CD8-positive, alpha-beta memory T cell (primary cell): ENCODE measurements around the gene ZNF618. TPM values are rescaled to one million over a fixed set of nuclear protein-coding genes. Genes with fewer than 3 reads are reported as not detected.

Source experiments
- CTCF ChIA-PET: fragments of 350-600 bp; sonication (Branson Sonifier 250); formaldehyde crosslinking; loops from one replicate; lab custom pipeline; 2021; ENCODE audit warnings: antibody characterized with exemption; lab: Charles Lee
- POLR2A ChIA-PET: fragments of 350-600 bp; sonication (Branson Sonifier 250); formaldehyde crosslinking; loops from one replicate; lab custom pipeline; 2021; ENCODE audit warnings: antibody characterized with exemption; lab: Charles Lee
- DNase-seq, 5 donors: peaks; one replicate each; pipeline versions ENCODE4 v3.0.0 to v3.0.0-alpha.2; 2020 to 2022; ENCODE audit warnings: mixed read lengths in 1 of 5
- H3K27ac ChIP-seq: one replicate; pipeline ENCODE4 v1.7.0; 2013; ENCODE audit warnings: low read depth, mild to moderate bottlenecking, low read length, moderate library complexity
- H3K27me3 ChIP-seq: 2 replicates; pipeline ENCODE4 v1.7.0; 2013; ENCODE audit warnings: low read length, mild to moderate bottlenecking; ENCODE audit not compliant: insufficient read depth, poor library complexity, severe bottlenecking
- H3K36me3 ChIP-seq: 2 replicates; pipeline ENCODE4 v1.7.0; 2013; ENCODE audit warnings: mild to moderate bottlenecking, low read length, moderate library complexity; ENCODE audit not compliant: insufficient read depth
- H3K4me1 ChIP-seq: 2 replicates; pipeline ENCODE4 v1.7.0; 2013; ENCODE audit warnings: mild to moderate bottlenecking, low read length, moderate library complexity; ENCODE audit not compliant: insufficient read depth
- H3K4me3 ChIP-seq: 2 replicates; pipeline ENCODE4 v1.7.0; 2013; ENCODE audit warnings: mild to moderate bottlenecking, low read length
- H3K9me3 ChIP-seq: 2 replicates; pipeline ENCODE4 v1.7.0; 2013; ENCODE audit warnings: mild to moderate bottlenecking, low read length
- H3K27ac Mint-ChIP-seq, 8 donors: one replicate each; pipeline ENCODE4 v1.8.0; 2020 to 2021; ENCODE audit warnings: mixed read lengths in 8 of 8, mild to moderate bottlenecking in 6 of 8, inconsistent platforms in 3 of 8, moderate library complexity in 3 of 8
- H3K27me3 Mint-ChIP-seq, 2 donors: one replicate each; pipeline ENCODE4 v1.8.0; 2020 to 2021; ENCODE audit warnings: mixed read lengths in 2 of 2, mild to moderate bottlenecking in 1 of 2, moderate library complexity in 1 of 2
- H3K36me3 Mint-ChIP-seq, 3 donors: one replicate each; pipeline ENCODE4 v1.8.0; 2020 to 2021; ENCODE audit warnings: mixed read lengths in 3 of 3, inconsistent platforms in 1 of 3, mild to moderate bottlenecking in 1 of 3
- H3K4me1 Mint-ChIP-seq, 3 donors: one replicate each; pipeline ENCODE4 v1.8.0; 2020 to 2021; ENCODE audit warnings: mixed read lengths in 3 of 3, inconsistent platforms in 1 of 3, mild to moderate bottlenecking in 1 of 3
- H3K4me3 Mint-ChIP-seq, 7 donors: one replicate each; pipeline ENCODE4 v1.8.0; 2020 to 2021; ENCODE audit warnings: mixed read lengths in 7 of 7, mild to moderate bottlenecking in 6 of 7, moderate library complexity in 4 of 7, inconsistent platforms in 2 of 7
- H3K9me3 Mint-ChIP-seq, 5 donors: one replicate each; pipeline ENCODE4 v1.8.0; 2020 to 2022; ENCODE audit warnings: mixed read lengths in 5 of 5, mild to moderate bottlenecking in 3 of 5, moderate library complexity in 2 of 5, inconsistent platforms in 1 of 5
- polyA plus RNA-seq: library from polyadenylated mRNA; unstranded; fragments of 300-500 nt; fragmentation: Illumina TruSeq; gene quantifications from one replicate; pipeline ENCODE4 v1.2.3, GENCODE V29; 2021
- total RNA-seq, 2 experiments: library from RNA; stranded (reverse); gene quantifications; one replicate each; pipeline ENCODE4 v1.2.3, GENCODE V29; 2021

Gene ZNF618
- total and polyA plus RNA-seq, 3 experiments from 2014 or later: 0.55 to 1.2 (median 0.57) TPM

DNA sequence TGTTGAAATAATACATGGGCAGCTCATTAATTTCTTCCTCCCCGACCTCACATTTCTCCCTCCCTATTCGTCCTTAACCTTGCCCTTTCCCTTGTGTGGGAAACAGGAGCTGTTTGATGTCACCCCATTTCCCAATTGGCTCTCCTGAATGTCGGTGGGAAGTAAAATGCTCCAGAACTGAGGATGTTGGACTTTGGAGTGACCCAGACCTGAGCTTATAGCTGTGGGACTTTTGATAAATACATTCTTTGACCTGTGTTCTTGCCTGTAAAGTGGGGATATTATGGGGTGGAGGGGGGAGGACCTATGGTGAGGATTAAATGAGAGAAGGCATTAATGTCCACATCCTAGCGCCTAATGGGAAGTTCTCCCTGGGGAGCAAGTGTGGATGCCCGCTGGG lies 91.3 kb downstream of the ZNF618 start:
- Histone ChIP-seq H3K9me3 (no peaks in the 10 kb centered on the region), H3K4me1 (no peaks in the 10 kb centered on the region), H3K4me3 (no peak overlapping the region), H3K36me3 (no peaks in the 10 kb centered on the region), H3K27ac (no peak overlapping the region), H3K27me3 (no peaks in the 10 kb centered on the region)
- H3K27ac Mint-ChIP-seq: no peak overlapping the region
- POLR2A ChIA-PET: no interaction called here
- no peak overlapping the region for H3K4me3 Mint-ChIP-seq
- H3K9me3 Mint-ChIP-seq: no peaks in the 10 kb centered on the region
- no peaks in the 10 kb centered on the region for H3K36me3 Mint-ChIP-seq
- no peak for DNase-seq
- CTCF ChIA-PET: no interaction called here
- peaks cover 3 to 4% of the 10 kb centered on the region in 2 donors for H3K27me3 Mint-ChIP-seq
- no peaks in the 10 kb centered on the region for H3K4me1 Mint-ChIP-seq

DNA sequence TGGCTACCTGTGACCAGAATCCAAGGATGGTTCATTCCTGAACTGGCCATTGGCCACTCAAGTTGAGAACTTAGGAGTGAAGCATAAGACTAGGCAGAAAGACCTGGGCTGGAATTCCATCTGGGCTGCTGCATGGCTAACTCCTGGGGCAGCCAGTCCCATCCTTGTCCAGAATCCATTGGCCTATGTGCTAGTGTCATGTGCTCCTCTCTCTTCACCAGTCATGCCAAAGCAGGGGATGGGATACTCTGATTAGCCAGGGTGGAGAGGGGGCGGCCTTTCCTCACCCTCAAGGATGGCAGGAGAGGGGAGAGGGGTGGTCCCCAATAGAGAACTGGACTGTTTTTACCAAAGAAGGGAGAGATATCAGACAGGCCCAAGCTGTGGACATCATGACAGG lies 93.2 kb downstream of the ZNF618 start:
- no peaks in the 10 kb centered on the region for H3K4me1 ChIP-seq
- POLR2A ChIA-PET: no interaction called here
- Mint-ChIP-seq H3K27me3 (peaks cover 3 to 4% of the 10 kb centered on the region in 2 donors), H3K4me1 (no peaks in the 10 kb centered on the region), H3K36me3 (no peaks in the 10 kb centered on the region), H3K9me3 (no peaks in the 10 kb centered on the region), H3K4me3 (no peak overlapping the region), H3K27ac (no peak overlapping the region)
- no peak for DNase-seq
- no peak overlapping the region for H3K4me3 ChIP-seq
- CTCF ChIA-PET: no interaction called here
- no peak overlapping the region for H3K27ac ChIP-seq
- H3K9me3 ChIP-seq: no peaks in the 10 kb centered on the region
- H3K36me3 ChIP-seq: no peaks in the 10 kb centered on the region
- no peaks in the 10 kb centered on the region for H3K27me3 ChIP-seq

DNA sequence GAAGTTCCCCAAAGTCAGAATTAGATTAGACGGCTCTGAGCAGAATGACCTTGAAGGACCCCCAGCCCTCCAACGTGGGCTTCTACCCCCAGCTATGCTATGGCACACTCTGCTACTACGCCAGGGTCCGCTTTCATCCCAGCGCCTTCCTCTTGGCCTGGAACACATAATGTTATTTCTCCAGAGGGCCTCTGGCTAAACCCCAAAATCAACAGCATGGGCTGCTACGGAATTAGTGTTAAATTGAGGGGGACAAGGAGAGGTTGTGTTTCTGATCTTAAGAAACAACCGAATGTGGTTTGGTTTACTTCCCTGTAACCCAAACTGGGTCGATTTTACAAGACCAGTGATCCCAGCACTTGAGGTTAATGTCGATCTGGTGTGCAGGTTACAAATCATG lies 97.1 kb downstream of the ZNF618 start:
- POLR2A ChIA-PET: no interaction called here
- Mint-ChIP-seq H3K36me3 (no peaks in the 10 kb centered on the region), H3K4me1 (no peaks in the 10 kb centered on the region), H3K27me3 (no peaks in the 10 kb centered on the region), H3K27ac (no peak overlapping the region), H3K9me3 (no peaks in the 10 kb centered on the region), H3K4me3 (no peak overlapping the region)
- CTCF ChIA-PET: no interaction called here
- DNase-seq: no peak
- Histone ChIP-seq H3K27ac (no peak overlapping the region), H3K4me3 (no peak overlapping the region), H3K9me3 (no peaks in the 10 kb centered on the region), H3K4me1 (no peaks in the 10 kb centered on the region), H3K36me3 (no peaks in the 10 kb centered on the region), H3K27me3 (no peaks in the 10 kb centered on the region)

DNA sequence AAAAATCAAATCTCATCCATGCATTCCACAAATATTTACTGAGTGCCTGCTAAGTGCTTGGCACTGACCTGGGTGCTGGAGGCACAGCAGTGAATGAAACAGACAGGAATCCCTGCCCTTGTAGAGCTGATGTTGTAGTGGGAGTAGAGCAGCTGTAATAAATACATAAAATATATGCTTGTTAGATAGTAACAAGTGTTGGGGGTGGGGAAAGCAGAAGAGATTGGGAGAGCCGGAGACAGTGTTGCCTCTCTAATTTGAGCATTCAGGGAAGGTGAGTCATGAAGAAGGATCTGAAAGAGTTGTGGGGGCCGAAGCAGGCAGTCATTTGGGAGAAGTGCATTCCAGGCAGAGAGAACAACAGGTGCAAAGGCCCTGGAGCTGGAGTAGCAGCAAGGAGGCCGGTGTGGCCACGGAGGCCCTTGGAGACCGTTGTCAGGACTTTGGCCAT lies 97.9 kb downstream of the ZNF618 start:
- no peaks in the 10 kb centered on the region for H3K9me3 Mint-ChIP-seq
- ChIA-PET CTCF (no interaction called here), POLR2A (no interaction called here)
- H3K4me3 Mint-ChIP-seq: no peak overlapping the region
- Histone ChIP-seq H3K4me1 (no peaks in the 10 kb centered on the region), H3K36me3 (no peaks in the 10 kb centered on the region), H3K27me3 (no peaks in the 10 kb centered on the region), H3K9me3 (no peaks in the 10 kb centered on the region), H3K27ac (no peak overlapping the region), H3K4me3 (no peak overlapping the region)
- no peaks in the 10 kb centered on the region for H3K4me1 Mint-ChIP-seq
- H3K27ac Mint-ChIP-seq: no peak overlapping the region
- no peak for DNase-seq
- H3K36me3 Mint-ChIP-seq: no peaks in the 10 kb centered on the region
- no peaks in the 10 kb centered on the region for H3K27me3 Mint-ChIP-seq

DNA sequence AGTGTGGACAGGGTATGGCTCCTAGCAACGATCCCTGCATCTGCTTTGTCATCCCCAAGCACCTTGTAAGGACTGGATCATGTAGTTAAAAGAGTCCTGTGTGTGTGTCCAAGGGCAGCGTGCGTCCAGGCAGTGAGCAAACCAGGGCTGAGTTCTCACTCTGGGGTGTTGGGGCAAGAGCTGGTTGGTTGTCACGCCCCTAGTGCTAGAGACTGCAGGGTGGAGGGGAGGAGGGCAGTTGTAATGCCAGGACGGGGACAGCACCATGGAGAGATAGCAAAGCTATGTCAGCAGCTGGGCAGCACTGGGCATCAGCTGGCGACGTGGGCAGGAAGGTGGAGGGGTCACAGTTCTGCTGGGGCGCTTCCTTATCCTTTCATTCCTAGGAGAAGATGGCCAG lies 100.8 kb downstream of the ZNF618 start:
- H3K4me3 ChIP-seq: no peak overlapping the region
- Mint-ChIP-seq H3K4me3 (no peak overlapping the region), H3K4me1 (no peaks in the 10 kb centered on the region), H3K27ac (no peak overlapping the region), H3K36me3 (no peaks in the 10 kb centered on the region), H3K9me3 (no peaks in the 10 kb centered on the region), H3K27me3 (no peaks in the 10 kb centered on the region)
- CTCF ChIA-PET: no interaction called here
- DNase-seq: no peak
- no peaks in the 10 kb centered on the region for H3K4me1 ChIP-seq
- POLR2A ChIA-PET: no interaction called here
- no peaks in the 10 kb centered on the region for H3K27me3 ChIP-seq
- no peaks in the 10 kb centered on the region for H3K36me3 ChIP-seq
- H3K9me3 ChIP-seq: no peaks in the 10 kb centered on the region
- H3K27ac ChIP-seq: no peak overlapping the region

DNA sequence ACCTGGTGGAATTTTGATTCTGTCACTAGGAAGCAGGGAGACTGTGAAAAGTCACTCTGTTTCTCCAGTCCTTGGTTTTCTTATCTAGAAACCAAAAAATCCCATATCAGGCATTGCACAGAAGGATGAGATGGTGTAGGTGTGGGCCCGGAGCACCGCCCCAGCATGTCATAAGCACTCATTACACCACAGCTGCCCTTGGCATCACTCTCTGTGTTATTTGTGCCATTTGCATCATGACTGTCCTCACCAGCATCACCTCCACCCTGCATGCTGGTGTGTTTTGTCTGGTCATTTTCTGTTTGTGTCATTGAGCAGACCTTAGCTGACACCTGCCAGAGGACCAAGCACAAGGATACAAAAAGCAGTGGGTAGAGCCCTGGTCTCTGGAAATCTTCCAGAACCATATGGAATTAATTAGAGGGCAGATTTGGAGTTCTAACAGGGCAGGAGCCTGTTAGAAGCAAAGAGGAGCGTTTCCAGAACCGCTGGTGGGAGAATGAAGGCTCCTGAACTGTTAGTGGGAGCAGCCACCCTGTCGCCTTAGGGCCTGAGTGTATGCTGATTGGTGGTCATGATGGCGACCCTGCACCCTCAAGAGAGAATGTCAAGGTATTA lies 102.7 kb downstream of the ZNF618 start:
- CTCF ChIA-PET: no interaction called here
- no peaks in the 10 kb centered on the region for H3K9me3 Mint-ChIP-seq
- no peaks in the 10 kb centered on the region for H3K36me3 Mint-ChIP-seq
- no peaks in the 10 kb centered on the region for H3K27me3 Mint-ChIP-seq
- Histone ChIP-seq H3K9me3 (no peaks in the 10 kb centered on the region), H3K27ac (no peak overlapping the region), H3K4me3 (no peak overlapping the region), H3K36me3 (no peaks in the 10 kb centered on the region), H3K27me3 (no peaks in the 10 kb centered on the region), H3K4me1 (no peaks in the 10 kb centered on the region)
- H3K4me1 Mint-ChIP-seq: no peaks in the 10 kb centered on the region
- POLR2A ChIA-PET: no interaction called here
- H3K4me3 Mint-ChIP-seq: no peak overlapping the region
- H3K27ac Mint-ChIP-seq: no peak overlapping the region
- no peak for DNase-seq

DNA sequence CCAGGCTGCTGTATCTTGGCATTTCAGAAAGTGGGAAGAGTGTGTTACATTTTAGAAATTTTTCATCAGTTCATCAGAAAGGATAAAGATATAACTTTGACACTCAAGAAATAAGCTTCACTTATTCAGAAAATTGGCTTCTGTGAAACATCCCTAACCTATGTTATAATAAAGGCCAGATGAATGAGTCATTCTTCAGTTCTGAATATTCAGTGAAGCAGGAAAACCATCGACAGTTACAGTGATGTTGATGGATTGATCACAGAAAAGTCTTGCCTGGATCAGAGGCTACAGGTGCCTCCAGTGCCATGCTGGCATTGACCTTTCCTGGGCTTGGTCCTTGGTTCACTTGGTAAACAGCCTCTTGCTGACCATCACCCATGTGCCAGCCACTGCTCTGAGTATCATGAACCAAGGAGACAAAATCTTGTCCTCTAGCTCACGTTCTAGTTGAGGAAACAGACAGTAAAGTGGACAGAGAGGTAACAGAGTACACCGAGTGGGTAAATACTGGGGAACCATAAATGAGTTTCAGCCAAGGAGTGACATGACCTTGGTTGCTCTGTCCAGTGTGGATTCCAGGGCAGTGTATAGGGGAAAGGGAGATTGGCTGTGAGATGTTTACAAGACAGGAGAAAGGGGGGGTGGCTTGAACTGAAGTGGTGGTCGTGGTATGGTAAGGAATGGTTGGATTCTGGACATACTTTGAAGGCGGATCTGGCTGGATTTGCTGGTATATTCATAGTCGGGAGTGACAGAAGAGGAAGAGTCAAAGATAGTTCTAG lies 103.4 kb downstream of the ZNF618 start:
- no peak overlapping the region for H3K27ac ChIP-seq
- H3K4me3 ChIP-seq: no peak overlapping the region
- Mint-ChIP-seq H3K27ac (no peak overlapping the region), H3K9me3 (no peaks in the 10 kb centered on the region), H3K27me3 (no peaks in the 10 kb centered on the region), H3K36me3 (no peaks in the 10 kb centered on the region), H3K4me1 (no peaks in the 10 kb centered on the region), H3K4me3 (no peak overlapping the region)
- POLR2A ChIA-PET: no interaction called here
- no peaks in the 10 kb centered on the region for H3K36me3 ChIP-seq
- H3K4me1 ChIP-seq: no peaks in the 10 kb centered on the region
- H3K9me3 ChIP-seq: no peaks in the 10 kb centered on the region
- no peaks in the 10 kb centered on the region for H3K27me3 ChIP-seq
- CTCF ChIA-PET: no interaction called here
- DNase-seq: no peak

DNA sequence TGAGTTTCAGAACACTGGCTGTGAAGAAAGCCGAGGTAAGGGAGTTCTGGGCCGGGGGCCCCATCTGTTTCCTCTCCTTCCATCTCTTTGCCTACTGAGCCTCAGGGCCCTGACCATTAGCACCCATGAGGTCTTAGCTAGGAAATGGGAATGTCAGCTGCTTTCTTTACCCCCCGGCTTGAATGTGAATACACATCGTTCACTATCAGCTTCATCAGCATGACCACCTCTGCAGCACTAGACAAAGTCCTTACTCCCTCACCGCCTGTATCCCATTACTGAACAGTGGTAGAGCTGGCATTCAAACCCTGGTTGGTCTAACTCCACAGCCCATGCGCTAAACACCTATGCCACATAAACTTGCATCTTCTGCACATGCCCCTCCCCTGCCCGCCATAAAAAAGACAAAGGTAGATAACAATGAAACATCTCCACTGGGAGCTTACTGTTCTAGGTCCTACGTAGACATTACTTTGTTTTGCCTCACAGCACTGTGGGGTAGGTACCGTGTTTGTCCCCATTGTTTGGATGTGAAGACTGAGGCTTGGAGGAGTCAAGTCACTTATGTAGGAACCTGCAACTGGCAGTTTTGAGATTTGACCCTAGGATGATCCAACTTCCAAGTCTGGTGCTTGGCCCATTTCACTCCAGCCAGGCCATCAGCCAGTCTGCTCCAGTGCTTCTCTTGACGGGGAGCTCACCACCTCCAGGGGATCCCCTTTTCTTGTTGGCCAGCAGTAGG lies 108.7 kb downstream of the ZNF618 start:
- Histone ChIP-seq H3K9me3 (no peaks in the 10 kb centered on the region), H3K27ac (no peak overlapping the region), H3K27me3 (no peaks in the 10 kb centered on the region), H3K36me3 (no peaks in the 10 kb centered on the region), H3K4me3 (no peak overlapping the region), H3K4me1 (no peaks in the 10 kb centered on the region)
- ChIA-PET POLR2A (no interaction called here), CTCF (no interaction called here)
- H3K27ac Mint-ChIP-seq: no peak overlapping the region
- no peaks in the 10 kb centered on the region for H3K27me3 Mint-ChIP-seq
- DNase-seq: no peak
- H3K4me1 Mint-ChIP-seq: no peaks in the 10 kb centered on the region
- no peak overlapping the region for H3K4me3 Mint-ChIP-seq
- H3K36me3 Mint-ChIP-seq: peaks cover 0 to 5% (median 0%) of the 10 kb centered on the region in 3 donors
- peaks cover 0 to 2% (median 0%) of the 10 kb centered on the region in 5 donors for H3K9me3 Mint-ChIP-seq
